ENCODE results near the gene WSCD2.

The WSCD2 gene

DNA sequence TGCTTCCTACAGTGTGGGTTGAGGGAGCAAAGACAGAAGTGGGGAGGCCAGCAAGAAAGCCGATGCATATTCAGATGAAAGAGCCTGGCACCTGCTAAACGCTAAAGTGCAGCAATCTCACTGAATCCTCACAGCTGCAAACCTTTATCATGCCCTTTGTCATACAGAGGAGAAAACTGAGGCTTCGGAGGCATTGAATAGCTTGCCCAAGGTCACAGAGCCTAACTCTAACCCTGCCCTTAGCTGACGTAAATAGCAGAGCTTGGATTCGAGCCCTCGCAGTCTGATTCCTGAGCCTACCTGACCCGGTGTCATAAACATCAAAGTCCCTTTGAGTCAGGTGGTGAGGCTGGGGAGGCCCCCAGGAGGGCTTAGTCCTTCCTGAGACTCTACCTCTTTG is 155.1 kb downstream of the WSCD2 start:
- Mint-ChIP-seq H3K4me1 (no peaks in the 10 kb centered on the region), H3K27ac (no peak overlapping the region), H3K4me3 (no peak overlapping the region), H3K27me3 (ENCODE audit: low read depth) (peaks cover 13% of the 10 kb centered on the region), H3K36me3 (ENCODE audit: low read depth) (no peaks in the 10 kb centered on the region), H3K9me3 (no peaks in the 10 kb centered on the region)
- TF ChIP-seq, protein P1, sequence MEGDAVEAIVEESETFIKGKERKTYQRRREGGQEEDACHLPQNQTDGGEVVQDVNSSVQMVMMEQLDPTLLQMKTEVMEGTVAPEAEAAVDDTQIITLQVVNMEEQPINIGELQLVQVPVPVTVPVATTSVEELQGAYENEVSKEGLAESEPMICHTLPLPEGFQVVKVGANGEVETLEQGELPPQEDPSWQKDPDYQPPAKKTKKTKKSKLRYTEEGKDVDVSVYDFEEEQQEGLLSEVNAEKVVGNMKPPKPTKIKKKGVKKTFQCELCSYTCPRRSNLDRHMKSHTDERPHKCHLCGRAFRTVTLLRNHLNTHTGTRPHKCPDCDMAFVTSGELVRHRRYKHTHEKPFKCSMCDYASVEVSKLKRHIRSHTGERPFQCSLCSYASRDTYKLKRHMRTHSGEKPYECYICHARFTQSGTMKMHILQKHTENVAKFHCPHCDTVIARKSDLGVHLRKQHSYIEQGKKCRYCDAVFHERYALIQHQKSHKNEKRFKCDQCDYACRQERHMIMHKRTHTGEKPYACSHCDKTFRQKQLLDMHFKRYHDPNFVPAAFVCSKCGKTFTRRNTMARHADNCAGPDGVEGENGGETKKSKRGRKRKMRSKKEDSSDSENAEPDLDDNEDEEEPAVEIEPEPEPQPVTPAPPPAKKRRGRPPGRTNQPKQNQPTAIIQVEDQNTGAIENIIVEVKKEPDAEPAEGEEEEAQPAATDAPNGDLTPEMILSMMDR (IDR thresholded peaks at IDR 0.05; ENCODE audit: unreplicated experiment in 3 of 3): no peak

DNA sequence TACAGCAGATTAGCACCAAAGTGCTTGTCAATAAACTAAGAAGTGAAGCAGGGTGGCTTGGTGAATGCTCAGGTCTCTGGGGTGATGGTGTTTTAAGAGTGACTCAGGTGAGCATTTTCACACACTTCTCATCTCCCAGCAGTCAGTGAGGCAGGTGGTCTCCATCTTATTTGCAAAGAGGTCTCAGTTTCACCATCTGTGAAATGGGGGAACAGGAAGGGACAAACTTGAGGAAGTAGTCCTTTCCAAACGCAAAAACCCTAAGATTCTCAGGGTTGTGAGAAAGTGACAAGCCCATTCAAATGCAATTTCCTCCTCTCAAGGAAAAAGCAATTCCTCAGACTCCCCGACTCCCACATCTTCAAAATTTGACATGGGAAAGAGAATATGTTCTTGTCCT is 155.9 kb downstream of the WSCD2 start:
- TF ChIP-seq, protein P1 (IDR thresholded peaks at IDR 0.05; ENCODE audit: unreplicated experiment in 3 of 3): no peak
- no peak overlapping the region for H3K27ac Mint-ChIP-seq
- H3K4me1 Mint-ChIP-seq: no peaks in the 10 kb centered on the region
- no peaks in the 10 kb centered on the region for H3K9me3 Mint-ChIP-seq
- no peak overlapping the region for H3K4me3 Mint-ChIP-seq
- no peaks in the 10 kb centered on the region for H3K36me3 Mint-ChIP-seq (ENCODE audit: low read depth)
- peaks cover 13% of the 10 kb centered on the region for H3K27me3 Mint-ChIP-seq (ENCODE audit: low read depth)

DNA sequence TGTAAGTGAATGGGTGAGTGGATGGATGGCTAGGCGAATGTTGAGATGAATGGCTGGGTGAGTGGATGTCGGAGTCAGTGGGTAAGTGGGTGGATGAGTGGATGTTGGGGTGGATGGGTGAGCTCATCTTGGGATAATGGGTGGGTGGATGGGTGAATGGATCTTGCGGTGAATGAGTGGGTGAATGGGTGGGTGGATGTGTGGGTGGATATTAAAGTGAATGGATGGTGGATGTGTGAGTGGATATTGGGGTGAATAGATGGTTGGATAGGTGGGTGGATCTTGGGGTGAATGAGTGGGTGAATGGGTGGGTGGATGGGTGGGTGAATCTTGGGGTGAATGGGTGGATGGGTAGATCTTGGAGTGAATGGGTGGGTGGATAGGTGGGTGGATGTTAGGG is 158.1 kb downstream of the WSCD2 start:
- no peak overlapping the region for H3K27ac Mint-ChIP-seq
- H3K4me3 Mint-ChIP-seq: no peak overlapping the region
- no peaks in the 10 kb centered on the region for H3K4me1 Mint-ChIP-seq
- no peaks in the 10 kb centered on the region for H3K9me3 Mint-ChIP-seq
- peaks cover 16% of the 10 kb centered on the region for H3K27me3 Mint-ChIP-seq (ENCODE audit: low read depth)
- H3K36me3 Mint-ChIP-seq (ENCODE audit: low read depth): no peaks in the 10 kb centered on the region
- TF ChIP-seq, protein P1 (IDR thresholded peaks at IDR 0.05; ENCODE audit: unreplicated experiment in 3 of 3): no peak

DNA sequence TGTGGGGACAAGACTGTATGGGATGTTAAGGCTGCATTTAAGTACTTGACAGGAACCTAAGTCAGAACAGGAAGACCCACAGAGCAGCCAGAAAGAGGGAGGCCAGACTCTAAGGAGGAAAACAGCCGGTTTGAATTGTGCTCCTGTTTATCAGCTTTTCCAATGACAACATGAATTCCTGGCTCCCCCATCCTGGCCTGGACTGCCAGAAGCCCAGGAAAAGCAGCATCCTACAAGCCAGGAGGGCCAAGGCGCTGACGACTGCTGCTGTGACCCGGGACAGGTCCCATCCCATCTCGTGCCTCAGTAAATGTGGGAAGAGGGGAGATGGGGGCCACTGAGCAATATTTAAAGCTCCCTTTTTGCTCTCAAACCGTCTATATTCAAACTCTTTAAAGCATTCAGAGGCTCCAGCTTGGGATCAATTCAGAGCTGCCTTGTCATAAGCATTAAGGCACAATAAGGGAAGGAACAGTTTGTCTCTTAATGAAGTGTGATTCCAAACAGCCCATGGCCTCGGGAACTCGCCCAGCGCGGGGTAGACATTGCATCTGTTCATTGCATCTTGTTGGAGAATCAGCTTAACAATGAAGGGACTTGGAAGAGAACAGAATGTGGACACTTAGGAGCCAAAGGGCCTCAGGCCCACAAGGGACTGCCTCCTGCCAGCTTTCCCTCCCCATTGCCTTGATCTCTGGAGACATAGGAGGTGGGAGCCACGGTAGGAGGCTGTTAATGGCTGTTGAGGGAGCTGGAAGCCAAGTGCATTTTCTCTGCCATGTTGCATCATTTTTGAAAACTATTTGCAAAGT is 160.5 kb downstream of the WSCD2 start:
- Mint-ChIP-seq H3K36me3 (ENCODE audit: low read depth) (peaks cover 4% of the 10 kb centered on the region), H3K27ac (no peak overlapping the region), H3K9me3 (no peaks in the 10 kb centered on the region), H3K4me3 (no peak overlapping the region), H3K4me1 (no peaks in the 10 kb centered on the region), H3K27me3 (ENCODE audit: low read depth) (peaks cover 11% of the 10 kb centered on the region)
- TF ChIP-seq, protein P1 (IDR thresholded peaks at IDR 0.05; ENCODE audit: unreplicated experiment in 3 of 3): no peak

DNA sequence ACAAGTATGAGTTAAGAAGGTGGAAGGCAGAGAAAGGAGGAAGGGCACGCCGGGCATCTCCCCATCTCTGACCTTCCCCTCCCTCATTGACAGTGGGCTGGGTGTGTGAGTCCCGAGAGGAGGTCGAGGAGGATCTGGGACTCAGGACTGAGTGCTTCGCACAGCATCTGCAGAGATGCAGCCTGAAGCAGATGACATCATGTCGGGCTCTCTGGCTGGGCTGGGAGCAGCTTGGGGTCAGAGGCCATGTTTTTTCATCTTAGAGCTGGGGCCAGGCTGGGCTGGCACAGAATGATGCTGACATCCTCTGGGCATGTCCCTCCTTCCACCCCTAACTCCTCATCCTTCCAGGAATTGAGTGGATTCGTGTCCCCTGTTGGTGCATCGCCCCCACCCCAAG is 166.6 kb downstream of the WSCD2 start:
- Mint-ChIP-seq H3K27me3 (ENCODE audit: low read depth) (peaks cover 20% of the 10 kb centered on the region), H3K4me1 (no peaks in the 10 kb centered on the region), H3K4me3 (no peak overlapping the region), H3K27ac (no peak overlapping the region), H3K36me3 (ENCODE audit: low read depth) (peaks cover 4% of the 10 kb centered on the region), H3K9me3 (no peaks in the 10 kb centered on the region)
- TF ChIP-seq, protein P1 (IDR thresholded peaks at IDR 0.05; ENCODE audit: unreplicated experiment in 3 of 3): no peak

DNA sequence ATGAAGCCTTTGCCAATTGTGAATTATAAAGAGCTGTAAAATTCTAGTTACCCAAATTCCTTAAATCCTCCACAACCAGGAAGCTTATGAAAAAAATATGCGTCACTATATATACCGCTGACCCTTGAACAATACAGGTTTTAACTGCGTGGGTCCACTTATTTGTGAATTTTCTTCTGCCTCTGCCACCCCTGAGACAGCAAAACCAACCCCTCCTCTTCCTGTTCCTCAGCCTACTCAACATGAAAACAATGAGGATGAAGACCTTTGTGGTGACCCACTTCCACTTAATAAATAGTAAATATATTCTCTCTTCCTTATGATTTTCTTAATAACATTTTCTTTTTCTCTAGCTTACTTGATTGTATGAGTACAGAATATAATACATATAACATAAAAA is 167.9 kb downstream of the WSCD2 start:
- Mint-ChIP-seq H3K9me3 (no peaks in the 10 kb centered on the region), H3K27me3 (ENCODE audit: low read depth) (peaks cover 26% of the 10 kb centered on the region), H3K27ac (no peak overlapping the region), H3K4me1 (peaks cover 3% of the 10 kb centered on the region), H3K4me3 (no peak overlapping the region), H3K36me3 (ENCODE audit: low read depth) (peaks cover 4% of the 10 kb centered on the region)
- TF ChIP-seq, protein P1 (IDR thresholded peaks at IDR 0.05; ENCODE audit: unreplicated experiment in 3 of 3): no peak
